HepG2 (cell line): ENCODE results near the gene NKIRAS1. TPM values are rescaled to one million over a fixed set of nuclear protein-coding genes. Genes with fewer than 3 reads are reported as not detected.

Source experiments
- ARID2 ChIP-seq: sonication (generic); formaldehyde crosslinking; IDR thresholded peaks from 2 replicates; pipeline ENCODE4 v1.8.1; 2022; ENCODE audit warnings: mild to moderate bottlenecking, missing genetic modification reagents, borderline replicate concordance
- DBP ChIP-seq: sonication (generic); formaldehyde crosslinking; IDR thresholded peaks from 2 replicates; pipeline ENCODE4 v1.4.0; 2020; ENCODE audit warnings: missing genetic modification reagents; ENCODE audit errors: not compliant biosample characterization
- DNMT3B ChIP-seq: conservative IDR thresholded peaks from 2 replicates; pipeline ENCODE4 v1.6.1; 2016; ENCODE audit warnings: missing biosample characterization, control low read depth
- DRAP1 ChIP-seq: IDR thresholded peaks from 2 replicates; pipeline ENCODE4 v1.6.1; 2016; ENCODE audit warnings: missing genetic modification reagents, missing compliant biosample characterization
- FIP1L1 ChIP-seq: fragments of 200-400 bp; formaldehyde crosslinking; IDR thresholded peaks from 2 replicates; pipeline ENCODE4 v1.6.1; 2018; ENCODE audit warnings: low read depth, mild to moderate bottlenecking, low read length, moderate library complexity, borderline replicate concordance; ENCODE audit not compliant: insufficient read depth
- HNRNPL ChIP-seq: fragments of 200-400 bp; formaldehyde crosslinking; IDR thresholded peaks from 2 replicates; pipeline ENCODE4 v1.6.1; 2017; ENCODE audit warnings: mild to moderate bottlenecking, low read depth, low read length
- HOMEZ ChIP-seq: IDR thresholded peaks from 2 replicates; pipeline ENCODE4 v1.6.1; 2016; ENCODE audit warnings: low read depth
- HOXD1 ChIP-seq: sonication (generic); formaldehyde crosslinking; IDR thresholded peaks from 2 replicates; pipeline ENCODE4 v1.5.0; 2020; ENCODE audit warnings: missing genetic modification reagents
- KDM6A ChIP-seq: IDR thresholded peaks from 2 replicates; pipeline ENCODE4 v1.6.1; 2016; ENCODE audit warnings: low read depth
- MEIS2 ChIP-seq: sonication (generic); formaldehyde crosslinking; IDR thresholded peaks from 2 replicates; pipeline ENCODE4 v1.9.0; 2021; ENCODE audit warnings: mild to moderate bottlenecking, missing genetic modification reagents
- SKI ChIP-seq: fragments of 450-650 bp; IDR thresholded peaks from one replicate; pipeline ENCODE4 v1.6.1; 2018; ENCODE audit warnings: mild to moderate bottlenecking; ENCODE audit not compliant: partially characterized antibody
- STAT5B ChIP-seq: sonication (generic); formaldehyde crosslinking; IDR thresholded peaks from 2 replicates; pipeline ENCODE4 v1.4.0; 2020; ENCODE audit warnings: missing genetic modification reagents
- TEAD3 ChIP-seq: optimal IDR thresholded peaks from 2 replicates; pipeline ENCODE3; 2016; ENCODE audit warnings: borderline replicate concordance
- TOE1 ChIP-seq: sonication (generic); formaldehyde crosslinking; IDR thresholded peaks from 2 replicates; pipeline ENCODE4 v1.4.0; 2020; ENCODE audit warnings: mild to moderate bottlenecking, missing genetic modification reagents
- XBP1 ChIP-seq: sonication (generic); formaldehyde crosslinking; IDR thresholded peaks from 2 replicates; pipeline ENCODE4 v1.5.0; 2020; ENCODE audit warnings: missing genetic modification reagents
- ZEB1 ChIP-seq: IDR thresholded peaks from 2 replicates; pipeline ENCODE4 v1.6.1; 2012; ENCODE audit warnings: mild to moderate bottlenecking, low read depth, inconsistent platforms; ENCODE audit not compliant: insufficient replicate concordance
- ZNF121 ChIP-seq: sonication (generic); formaldehyde crosslinking; IDR thresholded peaks from 2 replicates; pipeline ENCODE4 v1.5.0; 2020; ENCODE audit warnings: mild to moderate bottlenecking, missing genetic modification reagents
- ZNF652 ChIP-seq: IDR thresholded peaks from 2 replicates; pipeline ENCODE4 v1.6.1; 2016; ENCODE audit warnings: low read depth, borderline replicate concordance
- ZNF772 ChIP-seq: sonication (generic); formaldehyde crosslinking; IDR thresholded peaks from 2 replicates; pipeline ENCODE4 v1.5.0; 2020; ENCODE audit warnings: mild to moderate bottlenecking, missing genetic modification reagents
- polyA plus RNA-seq, 8 experiments: library from polyadenylated mRNA; depleted of rRNA in 3 of 8; stranded (reverse) in 7 of 8; unstranded in 1 of 8; fragments of >200 nt; fragmentation: Illumina TruSeq in 4 of 8; extraction: Trizol in 4 of 8; gene quantifications; 2 replicates each; pipeline versions ENCODE4 v1.2.1 to v1.2.3, GENCODE V29; 2011 to 2016; ENCODE audit warnings: low read depth in 4 of 8, missing spikeins in 1 of 8, mixed read lengths in 1 of 8; ENCODE audit not compliant: insufficient read depth in 1 of 8
- total RNA-seq, 5 experiments: library from RNA; depleted of rRNA; stranded (reverse); fragments of >200 nt; fragmentation: Illumina TruSeq; extraction: Trizol; gene quantifications; 2 replicates each; pipeline ENCODE4 v1.2.3, GENCODE V29; 2016; ENCODE audit warnings: low read depth in 1 of 5
- TF ChIP-seq, protein P1 (sequence below): sonication (generic); formaldehyde crosslinking; IDR thresholded peaks from 2 replicates; pipeline ENCODE4 v1.4.0; 2020; ENCODE audit warnings: missing genetic modification reagents
- TF ChIP-seq, protein P2 (sequence below): sonication (generic); formaldehyde crosslinking; IDR thresholded peaks from 2 replicates; pipeline ENCODE4 v1.8.1; 2023; ENCODE audit warnings: mild to moderate bottlenecking, inconsistent platforms, moderate library complexity, missing genetic modification reagents, borderline replicate concordance
- TF ChIP-seq, protein P3 (sequence below): sonication (generic); formaldehyde crosslinking; IDR thresholded peaks from 2 replicates; pipeline ENCODE4 v1.8.1; 2023; ENCODE audit warnings: missing genetic modification reagents, mild to moderate bottlenecking, borderline replicate concordance
- TF ChIP-seq, protein P4 (sequence below): sonication (generic); formaldehyde crosslinking; IDR thresholded peaks from 2 replicates; pipeline ENCODE4 v1.5.0; 2020; ENCODE audit warnings: missing genetic modification reagents

The NKIRAS1 gene
- total and polyA plus RNA-seq, 2 of the 13 experiments (the other 11 are each of a cell fraction or from before 2014, with no cell fraction given) = 4.3 to 8.0 TPM

- TF ChIP-seq ZNF772 (CRISPR knock-in tag) (peak; percentile 89; the same call in 1 of the 2 replicates), ZNF652 (CRISPR knock-in tag) (no peak), XBP1 (CRISPR knock-in tag) (no peak), HOXD1 (no peak; the same call in 1 of the 2 replicates), FIP1L1 (no peak), HOMEZ (CRISPR knock-in tag) (0 out of 2 replicates have a peak, but pooled peaks have one; percentile 9), DRAP1 (peak; percentile 12; the same call in 1 of the 2 replicates), TEAD3 (CRISPR knock-in tag) (peak; percentile 84), ARID2 (peak; percentile 93), ZNF121 (CRISPR knock-in tag) (no peak), MEIS2 (peak; percentile 82; the same call in 1 of the 2 replicates), ZEB1 (peak; percentile 48), HNRNPL (no peak), SKI (peak; percentile 91), KDM6A (CRISPR knock-in tag) (no peak), TOE1 (no peak), STAT5B (no peak), DNMT3B (CRISPR knock-in tag) (no peak), DBP (CRISPR knock-in tag) (no peak)
- TF ChIP-seq, protein P1, sequence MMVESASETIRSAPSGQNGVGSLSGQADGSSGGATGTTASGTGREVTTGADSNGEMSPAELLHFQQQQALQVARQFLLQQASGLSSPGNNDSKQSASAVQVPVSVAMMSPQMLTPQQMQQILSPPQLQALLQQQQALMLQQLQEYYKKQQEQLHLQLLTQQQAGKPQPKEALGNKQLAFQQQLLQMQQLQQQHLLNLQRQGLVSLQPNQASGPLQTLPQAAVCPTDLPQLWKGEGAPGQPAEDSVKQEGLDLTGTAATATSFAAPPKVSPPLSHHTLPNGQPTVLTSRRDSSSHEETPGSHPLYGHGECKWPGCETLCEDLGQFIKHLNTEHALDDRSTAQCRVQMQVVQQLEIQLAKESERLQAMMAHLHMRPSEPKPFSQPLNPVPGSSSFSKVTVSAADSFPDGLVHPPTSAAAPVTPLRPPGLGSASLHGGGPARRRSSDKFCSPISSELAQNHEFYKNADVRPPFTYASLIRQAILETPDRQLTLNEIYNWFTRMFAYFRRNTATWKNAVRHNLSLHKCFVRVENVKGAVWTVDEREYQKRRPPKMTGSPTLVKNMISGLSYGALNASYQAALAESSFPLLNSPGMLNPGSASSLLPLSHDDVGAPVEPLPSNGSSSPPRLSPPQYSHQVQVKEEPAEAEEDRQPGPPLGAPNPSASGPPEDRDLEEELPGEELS = peak; percentile 45
- TF ChIP-seq, protein P2, sequence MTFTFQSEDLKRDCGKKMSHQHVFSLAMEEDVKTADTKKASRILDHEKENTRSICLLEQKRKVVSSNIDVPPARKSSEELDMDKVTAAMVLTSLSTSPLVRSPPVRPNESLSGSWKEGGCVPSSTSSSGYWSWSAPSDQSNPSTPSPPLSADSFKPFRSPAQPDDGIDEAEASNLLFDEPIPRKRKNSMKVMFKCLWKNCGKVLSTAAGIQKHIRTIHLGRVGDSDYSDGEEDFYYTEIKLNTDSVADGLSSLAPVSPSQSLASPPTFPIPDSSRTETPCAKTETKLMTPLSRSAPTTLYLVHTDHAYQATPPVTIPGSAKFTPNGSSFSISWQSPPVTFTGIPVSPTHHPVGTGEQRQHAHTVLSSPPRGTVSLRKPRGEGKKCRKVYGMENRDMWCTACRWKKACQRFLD (CRISPR knock-in tag) = peak; percentile 43; the same call in 1 of the 2 replicates
- TF ChIP-seq, protein P3, sequence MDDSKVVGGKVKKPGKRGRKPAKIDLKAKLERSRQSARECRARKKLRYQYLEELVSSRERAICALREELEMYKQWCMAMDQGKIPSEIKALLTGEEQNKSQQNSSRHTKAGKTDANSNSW (CRISPR knock-in tag) = no peak; the same call in 1 of the 2 replicates
- TF ChIP-seq, protein P4, sequence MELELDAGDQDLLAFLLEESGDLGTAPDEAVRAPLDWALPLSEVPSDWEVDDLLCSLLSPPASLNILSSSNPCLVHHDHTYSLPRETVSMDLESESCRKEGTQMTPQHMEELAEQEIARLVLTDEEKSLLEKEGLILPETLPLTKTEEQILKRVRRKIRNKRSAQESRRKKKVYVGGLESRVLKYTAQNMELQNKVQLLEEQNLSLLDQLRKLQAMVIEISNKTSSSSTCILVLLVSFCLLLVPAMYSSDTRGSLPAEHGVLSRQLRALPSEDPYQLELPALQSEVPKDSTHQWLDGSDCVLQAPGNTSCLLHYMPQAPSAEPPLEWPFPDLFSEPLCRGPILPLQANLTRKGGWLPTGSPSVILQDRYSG (CRISPR knock-in tag) = no peak
Measured at GRCh38 chr3:23945913-23946687, 29.3 kb upstream of the NKIRAS1 start (continued).
